Endometrial microvascular endothelial cells (primary cell): ENCODE results near the gene ITPKB. TPM values are rescaled to one million over a fixed set of nuclear protein-coding genes. Genes with fewer than 3 reads are reported as not detected.
"Not testable (repeated sequence)": the region's sequence is repeated elsewhere in the genome, so short reads cannot be mapped to it uniquely, and the experiment has no call there.

Experiments used
- in situ Hi-C: cut with HindIII; loops from 2 replicates; pipeline ENCODE4 v1.10.0; 2017; ENCODE audit warnings: low sequenced_read_pairs, low pct_unique_long_range_greater_than_20kb; ENCODE audit errors: inconsistent ontology term
- total RNA-seq: library from RNA; depleted of rRNA; stranded (reverse); fragments of >200 nt; gene quantifications from one replicate; pipeline ENCODE4 v1.2.3, GENCODE V29; 2015; ENCODE audit errors: inconsistent ontology term

ITPKB gene
- total RNA-seq, 1 donor from 2014 or later, result 16.2 TPM

- in situ Hi-C loops, result no loop called here
These were observed 92.1 kb downstream of the ITPKB start for GRCh38 chr1:226646870-226647449.

DNA sequence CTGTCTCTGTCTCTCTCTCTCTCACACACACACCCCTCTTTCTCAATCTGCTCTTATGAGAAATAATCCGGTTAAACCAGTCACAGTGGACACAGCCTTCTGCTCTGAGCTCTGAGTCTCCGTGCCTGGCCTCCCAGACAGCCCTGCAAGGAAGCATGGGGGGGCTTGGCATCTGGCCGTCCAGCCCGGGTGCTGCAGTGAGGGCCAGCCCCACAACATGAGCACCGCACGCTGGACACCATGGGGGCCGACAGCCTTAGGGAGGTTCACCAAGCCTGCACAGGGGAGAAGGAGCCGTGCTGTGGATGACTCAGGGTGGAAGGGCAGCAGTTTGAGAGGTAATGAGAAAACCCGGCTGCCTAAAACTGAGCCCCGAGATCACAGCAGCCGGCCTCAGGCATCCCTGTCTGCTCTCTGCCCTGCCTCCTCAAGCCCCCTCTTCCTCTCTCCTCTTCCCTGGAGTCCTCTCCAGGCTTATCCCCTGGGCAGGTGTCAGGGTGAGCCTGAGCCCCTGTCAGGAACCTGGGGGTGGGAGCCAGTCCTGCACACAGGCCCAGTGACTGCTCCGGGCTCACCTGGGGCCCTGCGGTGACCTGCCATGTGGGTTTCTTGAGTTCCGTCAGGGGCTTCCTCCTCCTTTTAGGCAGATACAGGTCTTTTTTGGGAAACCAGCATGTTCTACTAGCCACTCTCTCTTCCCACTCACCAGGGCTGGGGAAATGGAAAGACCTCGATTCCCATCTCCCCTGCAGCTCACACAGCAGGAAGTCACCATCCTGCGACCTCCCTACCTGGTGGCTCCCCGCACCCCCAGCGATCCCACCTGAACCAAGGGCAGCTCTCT, 92.8 kb downstream of the ITPKB start:
- in situ Hi-C loops, result no loop called here

DNA sequence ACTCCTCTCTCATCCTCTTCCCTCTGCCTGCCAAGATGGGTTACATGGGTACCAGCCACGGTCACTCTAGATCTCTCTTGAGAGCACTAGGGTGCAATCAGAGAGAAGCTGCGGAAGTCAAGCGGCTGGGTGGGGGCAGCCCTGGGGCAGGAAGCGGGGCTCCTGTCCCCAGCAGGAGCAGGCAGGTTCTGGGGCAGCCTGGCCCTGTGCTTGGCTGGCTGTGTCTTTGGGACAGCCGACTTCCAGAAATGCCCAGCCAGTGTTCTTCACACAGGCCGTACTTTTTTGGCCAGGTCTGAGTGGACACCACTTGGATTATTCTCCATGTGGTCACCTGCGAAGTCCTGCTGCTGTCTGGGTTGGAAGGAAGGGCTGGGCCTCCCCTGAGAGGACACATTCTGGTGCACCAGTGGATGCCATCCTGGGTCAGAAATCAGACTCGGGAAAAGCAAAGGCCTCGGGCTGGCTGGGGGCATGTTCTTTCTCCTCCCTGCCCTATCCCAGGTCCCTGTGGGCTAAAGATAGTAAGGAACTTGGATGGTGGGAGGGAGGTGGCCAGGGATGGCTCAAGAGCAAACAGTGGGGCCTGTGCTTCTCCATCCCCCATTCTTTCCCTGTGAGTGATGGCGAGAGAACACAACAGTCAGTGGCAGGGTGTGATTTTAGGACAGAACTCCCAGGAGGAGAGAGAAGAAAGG, 93.7 kb downstream of the ITPKB start:
- in situ Hi-C loops, result no loop called here

GRCh38 chr1:226644541-226645176, 94.4 kb downstream of the ITPKB start:
- in situ Hi-C loops, result no loop called here

GRCh38 chr1:226643611-226644540, 95.2 kb downstream of the ITPKB start:
- in situ Hi-C loops, result no loop called here

- in situ Hi-C loops, result no loop called here
These were observed 95.9 kb downstream of the ITPKB start for GRCh38 chr1:226643177-226643576.

DNA sequence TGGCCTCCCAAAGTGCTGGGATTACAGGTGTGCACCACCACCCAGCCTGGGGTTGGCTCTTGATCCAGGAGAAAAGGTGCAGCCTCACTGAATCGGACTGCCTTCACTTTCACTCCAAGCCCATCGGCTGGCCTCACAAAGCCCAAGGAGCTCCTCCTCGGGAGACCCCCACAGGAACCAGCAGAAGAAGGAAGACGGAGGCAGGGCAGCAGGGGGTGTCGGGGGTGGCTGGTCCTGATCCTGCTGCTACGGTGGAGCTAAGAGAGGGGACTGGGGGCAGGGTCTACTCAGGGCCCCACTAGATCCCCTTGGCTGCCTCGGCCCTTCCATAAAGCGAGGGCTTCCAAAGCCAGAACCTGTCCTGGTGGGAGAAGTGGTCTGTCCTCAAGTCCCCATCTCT, 96.7 kb downstream of the ITPKB start:
- in situ Hi-C loops, result no loop called here

GRCh38 chr1:226641671-226642231, 97.3 kb downstream of the ITPKB start:
- in situ Hi-C loops, result no loop called here

GRCh38 chr1:226640321-226641136, 98.6 kb downstream of the ITPKB start:
- in situ Hi-C loops, result no loop called here

DNA sequence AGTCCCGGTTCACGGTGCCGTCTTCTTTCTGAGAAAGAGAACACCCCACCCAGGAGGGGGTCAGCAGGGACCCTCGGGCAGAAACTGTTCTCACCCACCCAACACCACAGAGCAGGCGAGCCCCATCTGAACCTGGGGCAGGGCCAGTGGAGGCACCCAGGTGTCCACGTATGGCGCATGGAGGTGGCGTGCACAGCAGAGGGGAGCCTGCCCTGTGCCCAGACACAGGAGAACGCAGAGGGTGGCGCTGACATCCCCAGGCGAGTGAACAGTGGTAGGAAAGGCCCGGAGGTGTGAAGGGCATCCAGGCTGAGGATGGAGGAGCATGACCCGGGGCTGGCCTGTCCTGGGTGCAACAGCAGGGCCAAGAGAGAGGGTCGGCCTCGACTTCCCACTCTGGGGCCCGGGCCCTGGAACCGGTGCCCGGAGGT, 99.4 kb downstream of the ITPKB start:
- in situ Hi-C loops, result no loop called here

DNA sequence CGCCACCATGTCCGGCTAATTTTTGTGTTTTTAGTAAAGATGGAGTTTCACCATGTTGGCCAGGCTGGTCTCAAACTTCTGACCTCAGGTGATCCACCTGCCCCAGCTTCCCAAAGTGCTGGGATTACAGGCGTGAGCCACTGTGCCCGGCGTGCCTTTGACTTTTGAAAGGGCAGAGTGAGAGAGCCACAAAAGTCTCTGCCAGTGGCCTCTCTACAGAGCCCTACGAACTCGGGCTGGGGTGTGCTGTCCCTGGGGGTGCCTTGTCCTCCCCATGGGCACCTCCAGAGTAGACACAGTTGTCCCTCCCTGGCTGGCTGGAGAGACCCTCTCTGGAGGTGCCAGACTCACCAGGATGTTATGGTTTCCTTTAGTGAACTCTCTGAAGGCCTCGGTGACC, 99.9 kb downstream of the ITPKB start:
- in situ Hi-C loops, result not testable (repeated sequence)

DNA sequence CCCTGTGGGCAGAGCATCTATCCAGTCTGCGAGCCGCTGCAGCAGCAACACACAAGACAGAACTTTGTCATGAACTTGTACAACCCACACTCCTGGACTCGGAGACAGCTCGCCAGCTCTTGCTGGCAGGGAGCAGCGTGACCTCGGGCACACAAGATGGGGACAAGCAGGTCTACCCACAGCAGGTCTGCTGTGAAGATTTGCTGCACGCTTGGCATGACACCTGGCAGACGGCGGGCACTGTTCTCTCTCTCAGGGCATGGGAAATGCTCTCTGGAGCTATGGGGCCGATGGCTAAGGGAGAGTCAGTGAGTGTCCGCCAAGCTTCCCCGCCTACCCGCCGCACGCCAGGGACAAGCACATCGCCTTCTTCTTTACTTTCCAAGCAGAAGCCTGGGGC, 100.5 kb downstream of the ITPKB start:
- in situ Hi-C loops, result no loop called here

GRCh38 chr1:226638001-226638601, 101.0 kb downstream of the ITPKB start:
- in situ Hi-C loops, result no loop called here

DNA sequence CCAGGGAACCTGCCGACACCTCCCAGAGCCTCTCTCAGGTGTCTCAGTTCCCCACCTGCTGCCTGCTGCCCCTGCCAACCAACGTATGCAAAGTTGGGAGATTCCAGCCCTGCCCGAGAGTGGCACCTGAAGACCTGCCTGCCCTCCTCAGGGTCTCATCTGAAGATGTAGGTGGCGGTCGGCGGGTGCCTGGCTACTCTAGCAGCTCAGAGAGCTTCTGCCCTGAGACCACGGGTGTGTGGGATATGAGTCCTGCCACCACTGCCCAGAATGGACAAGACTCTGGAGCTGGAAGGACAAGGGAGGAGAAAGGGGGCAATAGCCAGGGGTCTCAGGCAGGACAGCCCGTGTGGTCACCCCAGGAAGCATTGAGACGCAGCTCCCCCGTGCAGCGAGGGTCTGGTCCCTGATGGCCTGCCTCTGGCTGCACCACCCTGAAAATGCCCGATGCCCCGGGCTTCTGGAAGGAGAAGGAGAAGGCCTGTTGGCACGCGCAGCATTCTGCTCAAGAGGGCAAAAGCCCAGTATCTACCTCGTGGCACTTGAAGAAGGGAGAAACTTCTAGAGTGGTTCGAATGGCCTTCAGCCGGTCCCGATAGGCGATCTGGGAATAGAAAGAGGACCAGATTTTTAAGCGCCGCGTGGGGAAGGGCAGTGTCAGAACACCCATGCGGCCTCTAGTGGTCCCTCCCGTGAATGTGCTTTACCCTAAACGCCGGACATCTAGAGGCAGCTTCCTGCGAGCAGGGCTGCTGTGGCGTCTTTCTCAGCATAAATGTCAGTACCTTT, 101.7 kb downstream of the ITPKB start:
- in situ Hi-C loops, result no loop called here

DNA sequence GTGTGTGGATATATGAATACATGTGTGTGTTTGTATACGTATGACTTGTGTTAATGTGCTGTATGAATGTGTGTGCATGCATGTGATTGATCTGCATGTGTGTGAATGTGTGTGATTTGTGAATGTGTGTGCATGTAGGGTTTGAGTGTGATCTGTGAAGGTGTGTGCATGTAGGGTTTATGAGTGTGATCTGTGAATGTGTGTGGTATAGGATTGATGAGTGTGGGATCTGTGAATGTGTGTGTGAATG, 102.3 kb downstream of the ITPKB start:
- in situ Hi-C loops, result no loop called here

- in situ Hi-C loops, result no loop called here
These were observed 103.6 kb downstream of the ITPKB start for GRCh38 chr1:226635456-226635941.
